ENCODE results near the gene SLC12A8.

Gene SLC12A8

GRCh38 chr3:125207949-125208568 is 4.5 kb downstream of the SLC12A8 start:
- TF ChIP-seq CTCF (IDR thresholded peaks at IDR 0.05; ENCODE audit: low read depth, low read length): no peak
- H3K4me3 ChIP-seq (ENCODE audit: low read depth, low read length): no peak overlapping the region

GRCh38 chr3:125207507-125207906 is 5.0 kb downstream of the SLC12A8 start:
- no peak overlapping the region for H3K4me3 ChIP-seq (ENCODE audit: low read depth, low read length)
- TF ChIP-seq CTCF (IDR thresholded peaks at IDR 0.05; ENCODE audit: low read depth, low read length): no peak

GRCh38 chr3:125206934-125207333 is 5.6 kb downstream of the SLC12A8 start:
- no peak overlapping the region for H3K4me3 ChIP-seq (ENCODE audit: low read depth, low read length)
- TF ChIP-seq CTCF (IDR thresholded peaks at IDR 0.05; ENCODE audit: low read depth, low read length): no peak

GRCh38 chr3:125203731-125204130 is 8.8 kb downstream of the SLC12A8 start:
- no peak overlapping the region for H3K4me3 ChIP-seq (ENCODE audit: low read depth, low read length)
- no peak for TF ChIP-seq CTCF (IDR thresholded peaks at IDR 0.05; ENCODE audit: low read depth, low read length)

- TF ChIP-seq CTCF (IDR thresholded peaks at IDR 0.05; ENCODE audit: low read depth, low read length): peak; percentile 12; the same call in 1 of the 2 replicates
- no peak overlapping the region for H3K4me3 ChIP-seq (ENCODE audit: low read depth, low read length)
Observed at GRCh38 chr3:125202197-125202596, 10.4 kb downstream of the SLC12A8 start.

GRCh38 chr3:125200731-125201139 is 11.8 kb downstream of the SLC12A8 start:
- no peak overlapping the region for H3K4me3 ChIP-seq (ENCODE audit: low read depth, low read length)
- TF ChIP-seq CTCF (IDR thresholded peaks at IDR 0.05; ENCODE audit: low read depth, low read length): no peak

- no peak for TF ChIP-seq CTCF (IDR thresholded peaks at IDR 0.05; ENCODE audit: low read depth, low read length)
- no peak overlapping the region for H3K4me3 ChIP-seq (ENCODE audit: low read depth, low read length)
Observed at GRCh38 chr3:125194849-125195601, 17.5 kb downstream of the SLC12A8 start.

Data from WI38 (cell line).